CD14-positive monocyte (primary cell): ENCODE measurements around the gene TMEM190. TPM values are rescaled to one million over a fixed set of nuclear protein-coding genes. Genes with fewer than 3 reads are reported as not detected.

Experiments used
- DNase-seq, 3 donors: peaks; one replicate each; pipeline ENCODE4 v3.0.0-alpha.2; 2011 to 2022
- H2AFZ ChIP-seq: 2 replicates; pipeline ENCODE4 v1.6.0; 2012; ENCODE audit warnings: mild to moderate bottlenecking, low read depth, low read length, inconsistent platforms; ENCODE audit not compliant: insufficient read depth, poor library complexity, severe bottlenecking
- H3K27ac ChIP-seq, 2 donors: 1 replicate in 1 of 2; 2 replicates in 1 of 2; pipeline ENCODE4 v1.5.1; 2012 to 2013; ENCODE audit warnings: low read length in 2 of 2, control low read depth in 1 of 2, inconsistent platforms in 1 of 2, low read depth in 1 of 2, mild to moderate bottlenecking in 1 of 2
- H3K27me3 ChIP-seq, 2 donors: one replicate each; pipeline versions ENCODE4 v1.6.0 to v1.6.1; 2011 to 2013; ENCODE audit warnings: low read length in 2 of 2; ENCODE audit not compliant: control insufficient read depth in 2 of 2, insufficient read depth in 2 of 2
- H3K36me3 ChIP-seq, 2 donors: replicated peaks in 1 of 2; 1 replicate in 1 of 2; 2 replicates in 1 of 2; pipeline versions ENCODE4 v1.5.1 to v1.6.1; 2012 to 2013; ENCODE audit warnings: low read length in 2 of 2, control low read depth in 1 of 2, inconsistent platforms in 1 of 2, mild to moderate bottlenecking in 1 of 2; ENCODE audit not compliant: insufficient read depth in 2 of 2, control insufficient read depth in 1 of 2
- H3K4me1 ChIP-seq, 2 donors: 1 replicate in 1 of 2; 2 replicates in 1 of 2; pipeline versions ENCODE4 v1.5.1 to v1.6.1; 2012 to 2013; ENCODE audit warnings: low read length in 2 of 2, control low read depth in 1 of 2, inconsistent platforms in 1 of 2, mild to moderate bottlenecking in 1 of 2, moderate library complexity in 1 of 2; ENCODE audit not compliant: insufficient read depth in 2 of 2, control insufficient read depth in 1 of 2
- H3K4me2 ChIP-seq: replicated peaks from 2 replicates; pipeline ENCODE3; 2012; ENCODE audit warnings: low read length, moderate library complexity, mild to moderate bottlenecking; ENCODE audit not compliant: poor library complexity, severe bottlenecking; ENCODE audit errors: extremely low read depth
- H3K4me3 ChIP-seq, 3 experiments: fragments of 200-600 bp in 1 of 3; sonication (generic) in 1 of 3; replicated peaks in 1 of 3; 1 replicate in 2 of 3; 2 replicates in 1 of 3; pipeline ENCODE4 v1.5.1; 2011 to 2013; ENCODE audit warnings: low read length in 3 of 3, mild to moderate bottlenecking in 3 of 3, control low read depth in 2 of 3, low read depth in 2 of 3, inconsistent platforms in 1 of 3, moderate library complexity in 1 of 3
- H3K79me2 ChIP-seq: 2 replicates; pipeline ENCODE4 v1.6.0; 2012; ENCODE audit warnings: mild to moderate bottlenecking, control low read depth, inconsistent platforms, low read length, moderate library complexity; ENCODE audit not compliant: insufficient read depth
- H3K9ac ChIP-seq: 2 replicates; pipeline ENCODE4 v1.6.0; 2017; ENCODE audit warnings: low read length, mild to moderate bottlenecking; ENCODE audit not compliant: insufficient read depth, poor library complexity, severe bottlenecking
- H3K9me3 ChIP-seq, 2 donors: replicated peaks in 1 of 2; 1 replicate in 1 of 2; 2 replicates in 1 of 2; pipeline versions ENCODE4 v1.5.1 to v1.6.1; 2012 to 2013; ENCODE audit warnings: low read length in 2 of 2, control low read depth in 1 of 2; ENCODE audit not compliant: control insufficient read depth in 1 of 2, insufficient read depth in 1 of 2
- H4K20me1 ChIP-seq: 2 replicates; pipeline ENCODE4 v1.6.0; 2012; ENCODE audit warnings: mild to moderate bottlenecking, low read length, control low read depth, moderate library complexity; ENCODE audit not compliant: insufficient read depth
- H3K27ac Mint-ChIP-seq, 7 donors: one replicate each; pipeline ENCODE4 v1.8.0; 2020; ENCODE audit warnings: mild to moderate bottlenecking in 7 of 7, mixed read lengths in 7 of 7, moderate library complexity in 6 of 7, inconsistent platforms in 2 of 7
- H3K27me3 Mint-ChIP-seq, 3 donors: one replicate each; pipeline ENCODE4 v1.8.0; 2021 to 2022; ENCODE audit warnings: low read depth in 3 of 3, mild to moderate bottlenecking in 3 of 3, mixed read lengths in 3 of 3, moderate library complexity in 3 of 3, inconsistent platforms in 1 of 3
- H3K36me3 Mint-ChIP-seq, 2 donors: one replicate each; pipeline ENCODE4 v1.8.0; 2020; ENCODE audit warnings: mixed read lengths in 2 of 2, inconsistent platforms in 1 of 2, mild to moderate bottlenecking in 1 of 2
- H3K4me1 Mint-ChIP-seq: one replicate; pipeline ENCODE4 v1.8.0; 2020; ENCODE audit warnings: mild to moderate bottlenecking, mixed read lengths
- H3K4me3 Mint-ChIP-seq, 2 donors: one replicate each; pipeline ENCODE4 v1.8.0; 2020; ENCODE audit warnings: mild to moderate bottlenecking in 2 of 2, mixed read lengths in 2 of 2, moderate library complexity in 1 of 2
- H3K9me3 Mint-ChIP-seq, 7 donors: one replicate each; pipeline ENCODE4 v1.8.0; 2020 to 2022; ENCODE audit warnings: mixed read lengths in 7 of 7, mild to moderate bottlenecking in 6 of 7, moderate library complexity in 6 of 7, inconsistent platforms in 2 of 7
- whole genome bisulfite sequencing: methylation state at CpG from one replicate; pipeline ENCODE4 v1.1.5; 2013; ENCODE audit warnings: missing lambda C conversion rate; ENCODE audit not compliant: insufficient coverage; 5-methylcytosine and 5-hydroxymethylcytosine counted together
- intact Hi-C, 2 donors: fragments of 100-400 bp; cut with micrococcal nuclease; formaldehyde crosslinking; loops; one replicate each; pipeline versions ENCODE4 v1.15.0 to v1.15.1; 2023
- polyA plus RNA-seq, 3 donors: library from polyadenylated mRNA; depleted of rRNA in 1 of 3; unstranded in 2 of 3; stranded (reverse) in 1 of 3; fragments of 300-500 nt in 2 of 3; fragments of >200 nt in 1 of 3; fragmentation: Illumina TruSeq in 2 of 3; gene quantifications; 1 replicate in 2 of 3; 2 replicates in 1 of 3; pipeline ENCODE4 v1.2.3, GENCODE V29; 2012 to 2021
- TF ChIP-seq, protein P1 (sequence below): fragments of 200-600 bp; IDR thresholded peaks from one replicate; pipeline ENCODE4 v1.8.0; 2022; ENCODE audit warnings: antibody characterized with exemption, mild to moderate bottlenecking

The TMEM190 gene
- polyA plus RNA-seq, 3 donors: not detected

DNA sequence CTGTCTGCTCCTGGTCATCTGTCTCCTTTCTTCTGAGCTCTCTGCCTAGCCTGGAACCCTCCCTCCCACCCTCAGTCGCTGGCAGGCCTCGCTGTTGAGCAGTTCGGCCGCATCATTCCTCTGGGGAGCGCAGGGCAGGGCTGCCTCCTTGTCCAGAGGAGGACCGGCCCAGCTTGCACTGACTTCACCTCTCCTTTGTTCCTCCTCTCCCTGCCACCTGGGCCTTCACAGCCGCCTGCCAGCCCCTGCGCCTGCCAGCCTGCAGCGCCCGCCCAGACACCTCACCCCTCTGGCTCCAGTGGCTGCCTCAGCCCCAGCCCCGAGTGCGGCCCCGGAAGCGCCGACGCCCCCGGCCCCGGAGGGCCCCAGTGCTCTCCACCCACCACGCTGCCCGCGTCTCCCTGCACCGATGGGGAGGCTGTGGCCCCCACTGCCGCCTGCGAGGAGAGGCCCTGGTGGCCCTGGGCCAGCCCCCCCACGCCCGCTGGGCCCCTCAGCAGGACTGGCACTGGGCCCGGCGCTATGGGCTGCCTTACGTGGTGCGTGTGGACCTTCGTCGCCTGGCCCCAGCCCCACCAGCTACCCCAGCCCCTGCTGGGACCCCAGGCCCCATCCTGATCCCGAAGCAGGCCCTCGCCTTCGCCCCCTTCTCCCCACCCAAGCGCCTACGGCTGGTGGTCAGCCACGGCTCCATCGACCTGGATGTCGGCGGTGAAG is 29.7 kb upstream of the TMEM190 start:
- WGBS: 95% methylated on average over 27 of the region's 41 CpGs
- Histone ChIP-seq H3K79me2 (no peaks in the 10 kb centered on the region), H3K4me1 (peaks cover 2 to 6% of the 10 kb centered on the region in 2 donors), H2AFZ (no peak overlapping the region), H3K4me2 (no peak overlapping the region), H4K20me1 (peaks cover 2% of the 10 kb centered on the region), H3K4me3 (no peak overlapping the region), H3K9me3 (no peaks in the 10 kb centered on the region), H3K27me3 (peaks cover 0 to 7% of the 10 kb centered on the region in 2 donors), H3K36me3 (peaks cover 11 to 15% of the 10 kb centered on the region in 2 donors), H3K9ac (no peak overlapping the region), H3K27ac (no peak overlapping the region)
- intact Hi-C loops: no loop called here
- Mint-ChIP-seq H3K27me3 (peaks cover 4 to 12% (median 12%) of the 10 kb centered on the region in 3 donors), H3K4me1 (peaks cover 12% of the 10 kb centered on the region), H3K27ac (no peak overlapping the region), H3K9me3 (no peaks in the 10 kb centered on the region), H3K36me3 (peaks cover 17 to 23% of the 10 kb centered on the region in 2 donors), H3K4me3 (no peak overlapping the region)
- TF ChIP-seq, protein P1, sequence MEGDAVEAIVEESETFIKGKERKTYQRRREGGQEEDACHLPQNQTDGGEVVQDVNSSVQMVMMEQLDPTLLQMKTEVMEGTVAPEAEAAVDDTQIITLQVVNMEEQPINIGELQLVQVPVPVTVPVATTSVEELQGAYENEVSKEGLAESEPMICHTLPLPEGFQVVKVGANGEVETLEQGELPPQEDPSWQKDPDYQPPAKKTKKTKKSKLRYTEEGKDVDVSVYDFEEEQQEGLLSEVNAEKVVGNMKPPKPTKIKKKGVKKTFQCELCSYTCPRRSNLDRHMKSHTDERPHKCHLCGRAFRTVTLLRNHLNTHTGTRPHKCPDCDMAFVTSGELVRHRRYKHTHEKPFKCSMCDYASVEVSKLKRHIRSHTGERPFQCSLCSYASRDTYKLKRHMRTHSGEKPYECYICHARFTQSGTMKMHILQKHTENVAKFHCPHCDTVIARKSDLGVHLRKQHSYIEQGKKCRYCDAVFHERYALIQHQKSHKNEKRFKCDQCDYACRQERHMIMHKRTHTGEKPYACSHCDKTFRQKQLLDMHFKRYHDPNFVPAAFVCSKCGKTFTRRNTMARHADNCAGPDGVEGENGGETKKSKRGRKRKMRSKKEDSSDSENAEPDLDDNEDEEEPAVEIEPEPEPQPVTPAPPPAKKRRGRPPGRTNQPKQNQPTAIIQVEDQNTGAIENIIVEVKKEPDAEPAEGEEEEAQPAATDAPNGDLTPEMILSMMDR: no peak
- DNase-seq: no peak

DNA sequence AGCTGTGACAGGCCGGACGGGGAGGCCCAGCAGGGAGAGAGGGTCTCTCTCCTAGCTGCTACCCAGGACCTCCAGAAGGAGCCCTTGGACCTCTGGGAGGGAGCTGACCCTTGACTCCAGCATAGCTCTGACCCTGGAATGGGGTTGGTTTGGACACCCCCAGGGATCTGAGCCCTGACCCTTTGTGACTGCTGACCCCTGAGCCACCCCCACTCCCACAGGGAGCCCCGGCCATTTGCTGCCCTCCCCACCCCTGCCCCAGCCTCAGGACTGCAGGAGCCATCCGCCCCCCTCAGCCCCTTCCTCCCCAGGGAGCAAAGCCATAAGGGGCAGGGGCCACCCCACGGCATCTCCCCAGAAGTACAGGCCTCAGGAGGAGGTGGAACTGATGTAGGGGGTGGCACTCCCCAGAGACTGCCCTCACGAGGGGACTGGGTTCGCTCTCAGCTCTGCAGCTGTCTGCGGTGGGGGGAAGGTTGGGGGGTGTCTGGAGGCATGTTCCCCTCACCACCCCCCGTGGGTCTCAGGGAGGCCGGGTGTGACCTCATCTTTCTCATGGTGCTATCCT is 29.1 kb upstream of the TMEM190 start:
- peaks cover 18% of the 10 kb centered on the region for H3K4me1 Mint-ChIP-seq
- no peak overlapping the region for H3K4me2 ChIP-seq
- intact Hi-C loops: no loop called here
- TF ChIP-seq, protein P1: no peak
- no peak overlapping the region for H3K4me3 Mint-ChIP-seq
- H3K9me3 ChIP-seq: no peaks in the 10 kb centered on the region
- no peak overlapping the region for H2AFZ ChIP-seq
- H3K27ac Mint-ChIP-seq: no peak overlapping the region
- H3K79me2 ChIP-seq: no peaks in the 10 kb centered on the region
- peaks cover 11 to 18% (median 18%) of the 10 kb centered on the region in 3 donors for H3K27me3 Mint-ChIP-seq
- no peak overlapping the region for H3K4me3 ChIP-seq
- peaks cover 9 to 13% of the 10 kb centered on the region in 2 donors for H3K36me3 ChIP-seq
- no peak overlapping the region for H3K9ac ChIP-seq
- DNase-seq: no peak
- H4K20me1 ChIP-seq: no peaks in the 10 kb centered on the region
- peaks cover 8 to 10% of the 10 kb centered on the region in 2 donors for H3K4me1 ChIP-seq
- H3K36me3 Mint-ChIP-seq: peaks cover 19 to 21% of the 10 kb centered on the region in 2 donors
- no peak overlapping the region for H3K27ac ChIP-seq
- H3K9me3 Mint-ChIP-seq: peaks cover 0 to under 1% (median under 1%) of the 10 kb centered on the region in 7 donors
- peaks cover 0 to 14% of the 10 kb centered on the region in 2 donors for H3K27me3 ChIP-seq
- WGBS: no CpG with 5 or more reads among the region's 10 CpGs
